ENCODE measurements around the gene CDK10.
"Not testable (repeated sequence)": the region's sequence is repeated elsewhere in the genome, so short reads cannot be mapped to it uniquely, and the experiment has no call there.

The CDK10 gene

DNA sequence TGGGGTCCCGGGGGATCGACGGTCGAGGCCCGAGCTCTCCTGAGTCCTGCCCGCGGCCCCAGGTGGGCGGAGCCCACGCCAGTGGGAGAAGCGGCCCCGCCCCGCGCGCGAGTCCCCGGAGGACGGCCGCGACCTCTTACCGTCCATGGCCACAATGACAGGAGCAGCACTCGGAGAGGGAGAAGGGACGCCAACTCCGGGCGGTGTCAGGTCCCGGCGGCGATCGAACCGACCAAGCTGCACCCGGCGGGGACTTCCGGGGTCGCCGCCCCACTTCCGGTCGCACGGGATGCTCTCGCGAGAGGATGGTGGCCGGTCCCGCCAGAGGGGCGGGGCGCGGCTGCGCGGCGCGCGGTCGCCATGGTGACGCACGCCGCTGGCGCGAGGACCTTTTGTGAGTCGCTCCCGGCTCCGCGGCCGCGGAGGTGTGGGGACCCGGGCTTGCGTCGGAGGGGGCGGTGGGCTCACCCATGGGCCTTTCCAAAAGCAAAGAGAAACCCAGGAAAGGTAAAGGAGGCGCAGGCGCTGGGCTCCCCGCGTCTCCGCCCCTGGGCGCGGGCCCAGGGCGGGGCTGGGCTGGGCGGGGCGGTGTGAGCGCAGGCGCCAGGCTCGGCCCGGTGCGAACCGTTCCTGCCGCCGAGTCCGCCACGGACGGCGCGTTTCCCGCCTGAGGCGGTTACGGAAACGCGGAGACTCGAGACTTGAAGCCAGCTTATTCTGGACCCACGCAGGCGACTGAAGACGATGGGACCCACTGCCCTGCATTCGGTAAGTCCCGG, 28.9 kb upstream of the CDK10 start, which contains the start of the genes CHMP1A and SPATA33:
Gene CHMP1A, minus strand, starts transcription at position 267 of the 779 bp plus-strand sequence. Its CDS starts 120 bp downstream, at position 147.
Gene SPATA33, plus strand, starts transcription at position 395 of the 779 bp plus-strand sequence. Its CDS starts 76 bp downstream, at position 471.
- Histone ChIP-seq H3K9me3 (ENCODE audit: insufficient read depth, low read length) (no peaks in the 10 kb centered on the region), H3K4me3 (ENCODE audit: insufficient read length, low read depth) (peak within 1 kb of the TSS; percentile 99), H3K4me1 (ENCODE audit: insufficient read depth, insufficient read length) (peaks cover 4% of the 10 kb centered on the region), H3K27me3 (ENCODE audit: insufficient read depth, insufficient read length) (no peaks in the 10 kb centered on the region), H3K36me3 (ENCODE audit: insufficient read depth, insufficient read length, low read length) (peaks cover 57% of the 10 kb centered on the region), H3K9ac (ENCODE audit: insufficient read length, low read depth) (peak within 1 kb of the TSS; percentile 99)
- TF ChIP-seq ZNF274 (IDR thresholded peaks at IDR 0.05; ENCODE audit: low read depth, low read length), result no peak
- no peak for TF ChIP-seq YY1 (IDR thresholded peaks at IDR 0.05; ENCODE audit: insufficient read depth, insufficient read length)
- no peak for TF ChIP-seq SUZ12 (IDR thresholded peaks at IDR 0.05; ENCODE audit: extremely low read depth, insufficient read depth, insufficient read length)
- DNase-seq (ENCODE audit: low read depth, low spot score), result peak; percentile 83

DNA sequence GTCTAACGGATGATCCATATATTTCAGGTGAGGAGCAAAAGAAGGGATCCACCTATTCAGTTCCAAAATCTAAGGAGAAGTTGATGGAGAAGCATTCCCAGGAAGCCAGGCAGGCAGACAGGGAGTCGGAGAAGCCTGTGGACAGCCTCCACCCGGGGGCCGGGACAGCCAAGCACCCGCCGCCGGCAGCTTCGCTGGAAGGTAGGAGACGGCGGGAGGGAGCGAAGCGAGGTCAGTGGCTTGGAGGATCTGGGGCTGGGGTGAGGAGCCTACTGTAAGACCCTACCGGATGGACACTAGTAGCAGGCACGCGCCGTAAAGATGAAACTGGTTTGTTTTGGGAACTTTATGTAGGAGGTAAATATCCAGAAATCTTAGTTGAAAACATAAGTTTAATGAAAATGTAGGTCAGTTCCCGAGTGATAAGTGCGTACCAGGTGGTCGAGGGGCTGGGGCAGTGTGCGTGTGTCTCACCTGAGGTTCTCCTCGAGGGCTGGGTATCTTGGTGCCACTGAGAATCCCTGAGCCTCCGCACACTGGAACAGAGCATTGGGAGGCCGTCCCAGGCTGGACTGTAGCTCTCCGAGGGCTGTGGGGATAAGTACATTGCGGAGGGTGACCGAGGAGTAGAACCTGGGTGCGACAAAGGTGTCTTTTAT, 28.1 kb upstream of the CDK10 start:
- Histone ChIP-seq H3K9ac (ENCODE audit: insufficient read length, low read depth) (peak overlapping the region; percentile 99), H3K4me3 (ENCODE audit: insufficient read length, low read depth) (peak overlapping the region; percentile 99), H3K36me3 (ENCODE audit: insufficient read depth, insufficient read length, low read length) (peaks cover 62% of the 10 kb centered on the region), H3K27me3 (ENCODE audit: insufficient read depth, insufficient read length) (no peaks in the 10 kb centered on the region), H3K9me3 (ENCODE audit: insufficient read depth, low read length) (no peaks in the 10 kb centered on the region), H3K4me1 (ENCODE audit: insufficient read depth, insufficient read length) (peaks cover 4% of the 10 kb centered on the region)
- DNase-seq (ENCODE audit: low read depth, low spot score), result no peak
- no peak for TF ChIP-seq YY1 (IDR thresholded peaks at IDR 0.05; ENCODE audit: insufficient read depth, insufficient read length)
- no peak for TF ChIP-seq ZNF274 (IDR thresholded peaks at IDR 0.05; ENCODE audit: low read depth, low read length)
- TF ChIP-seq SUZ12 (IDR thresholded peaks at IDR 0.05; ENCODE audit: extremely low read depth, insufficient read depth, insufficient read length), result no peak

DNA sequence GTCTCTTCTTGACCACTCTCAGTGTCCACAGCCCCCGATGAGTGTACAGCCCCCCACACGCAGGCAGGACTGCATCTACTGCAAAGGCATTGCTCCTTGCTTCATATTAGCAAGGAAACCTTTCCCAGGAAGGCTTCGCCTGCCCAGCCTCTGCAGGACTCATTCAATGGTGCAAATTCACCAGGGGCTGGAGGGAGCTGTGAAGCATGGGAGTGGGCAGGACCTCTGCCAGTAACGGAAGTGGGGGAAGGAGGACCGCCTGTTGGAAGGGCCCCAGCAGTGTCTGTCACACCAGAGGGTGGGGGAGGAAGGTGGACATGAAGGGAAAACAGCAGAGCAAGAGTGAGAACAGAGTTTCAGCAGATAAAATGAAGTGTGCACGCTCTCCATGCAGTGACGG, 26.3 kb upstream of the CDK10 start:
- Histone ChIP-seq H3K4me1 (ENCODE audit: insufficient read depth, insufficient read length) (peaks cover 4% of the 10 kb centered on the region), H3K9me3 (ENCODE audit: insufficient read depth, low read length) (peaks cover 4% of the 10 kb centered on the region; the same call in 1 of the 2 replicates), H3K27me3 (ENCODE audit: insufficient read depth, insufficient read length) (no peaks in the 10 kb centered on the region), H3K4me3 (ENCODE audit: insufficient read length, low read depth) (no peak overlapping the region), H3K36me3 (ENCODE audit: insufficient read depth, insufficient read length, low read length) (peaks cover 67% of the 10 kb centered on the region), H3K9ac (ENCODE audit: insufficient read length, low read depth) (no peak overlapping the region)
- no peak for DNase-seq (ENCODE audit: low read depth, low spot score)
- TF ChIP-seq ZNF274 (IDR thresholded peaks at IDR 0.05; ENCODE audit: low read depth, low read length), result no peak
- no peak for TF ChIP-seq YY1 (IDR thresholded peaks at IDR 0.05; ENCODE audit: insufficient read depth, insufficient read length)
- no peak for TF ChIP-seq SUZ12 (IDR thresholded peaks at IDR 0.05; ENCODE audit: extremely low read depth, insufficient read depth, insufficient read length)

DNA sequence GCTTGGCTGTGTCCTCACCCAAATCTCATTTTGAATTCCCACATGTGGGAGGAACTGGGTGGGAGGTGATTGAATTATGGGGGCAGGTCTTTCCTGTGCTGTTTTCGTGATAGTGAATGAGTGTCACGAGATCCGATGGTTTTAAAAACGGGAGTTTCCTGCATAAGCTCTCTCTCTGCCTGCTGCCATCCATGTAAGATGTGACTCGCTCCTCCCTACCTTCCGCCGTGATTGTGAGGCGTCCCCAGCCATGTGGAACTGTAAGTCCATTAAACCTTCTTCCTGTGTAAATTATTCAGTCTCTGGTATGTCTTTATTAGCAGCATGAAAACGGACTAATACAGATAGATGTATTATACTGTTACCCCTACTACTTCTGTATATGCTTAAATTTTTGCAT, 25.3 kb upstream of the CDK10 start:
- DNase-seq (ENCODE audit: low read depth, low spot score), result no peak
- no peak overlapping the region for H3K4me3 ChIP-seq (ENCODE audit: insufficient read length, low read depth)
- H3K9ac ChIP-seq (ENCODE audit: insufficient read length, low read depth), result no peak overlapping the region
- H3K9me3 ChIP-seq (ENCODE audit: insufficient read depth, low read length), result peaks cover 10% of the 10 kb centered on the region; the same call in 1 of the 2 replicates
- TF ChIP-seq ZNF274 (IDR thresholded peaks at IDR 0.05; ENCODE audit: low read depth, low read length) (no peak), SUZ12 (IDR thresholded peaks at IDR 0.05; ENCODE audit: extremely low read depth, insufficient read depth, insufficient read length) (no peak), YY1 (IDR thresholded peaks at IDR 0.05; ENCODE audit: insufficient read depth, insufficient read length) (no peak)
- peaks cover 4% of the 10 kb centered on the region for H3K4me1 ChIP-seq (ENCODE audit: insufficient read depth, insufficient read length)
- no peaks in the 10 kb centered on the region for H3K27me3 ChIP-seq (ENCODE audit: insufficient read depth, insufficient read length)
- peaks cover 70% of the 10 kb centered on the region for H3K36me3 ChIP-seq (ENCODE audit: insufficient read depth, insufficient read length, low read length)

DNA sequence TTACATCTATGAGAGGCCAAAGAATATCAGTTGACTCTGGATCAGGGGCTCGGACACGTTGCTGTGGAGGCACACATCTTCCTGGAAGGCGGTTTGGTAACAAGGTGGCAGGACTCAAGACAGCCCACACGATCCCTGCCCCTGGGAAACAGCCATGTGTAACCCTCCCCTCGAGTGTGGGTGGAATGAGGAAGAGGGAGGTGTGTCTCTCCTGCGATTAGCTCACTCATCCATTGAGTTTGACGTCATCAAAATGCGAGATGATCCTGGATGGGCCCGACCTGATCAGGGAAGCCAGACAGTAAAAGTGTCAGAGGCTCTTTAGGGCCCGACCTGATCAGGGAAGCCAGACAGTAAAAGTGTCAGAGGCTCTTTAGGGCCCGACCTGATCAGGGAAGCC, 22.3 kb upstream of the CDK10 start:
- H3K4me1 ChIP-seq (ENCODE audit: insufficient read depth, insufficient read length); H3K27me3 ChIP-seq (ENCODE audit: insufficient read depth, insufficient read length); DNase-seq (ENCODE audit: low read depth, low spot score); H3K9ac ChIP-seq (ENCODE audit: insufficient read length, low read depth); H3K4me3 ChIP-seq (ENCODE audit: insufficient read length, low read depth): not testable (repeated sequence)
- Histone ChIP-seq H3K9me3 (ENCODE audit: insufficient read depth, low read length) (peaks cover 17% of the 10 kb centered on the region; the same call in 1 of the 2 replicates), H3K36me3 (ENCODE audit: insufficient read depth, insufficient read length, low read length) (peaks cover 75% of the 10 kb centered on the region)

DNA sequence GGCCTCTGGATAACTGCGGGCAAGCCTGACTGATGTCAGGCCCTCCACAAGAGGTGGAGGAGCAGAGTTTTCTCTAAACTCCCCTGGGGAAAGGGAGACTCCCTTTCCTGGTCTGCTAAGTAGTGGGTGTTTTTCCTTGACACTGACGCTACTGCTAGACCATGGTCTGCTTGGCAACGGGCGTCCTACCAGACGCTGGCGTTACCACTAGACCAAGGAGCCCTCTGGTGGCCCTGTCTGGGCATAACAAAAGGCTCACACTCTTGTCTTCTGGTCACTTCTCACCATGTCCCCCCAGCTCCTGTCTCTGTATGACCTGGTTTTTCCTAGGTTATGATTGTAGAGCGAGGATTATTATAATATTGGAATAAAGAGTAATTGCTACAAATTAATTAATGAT, 19.5 kb upstream of the CDK10 start:
- not testable (repeated sequence) for H3K4me3 ChIP-seq (ENCODE audit: insufficient read length, low read depth); H3K27me3 ChIP-seq (ENCODE audit: insufficient read depth, insufficient read length); DNase-seq (ENCODE audit: low read depth, low spot score); H3K4me1 ChIP-seq (ENCODE audit: insufficient read depth, insufficient read length); H3K9ac ChIP-seq (ENCODE audit: insufficient read length, low read depth)
- Histone ChIP-seq H3K36me3 (ENCODE audit: insufficient read depth, insufficient read length, low read length) (peaks cover 62% of the 10 kb centered on the region), H3K9me3 (ENCODE audit: insufficient read depth, low read length) (peaks cover 17% of the 10 kb centered on the region; the same call in 1 of the 2 replicates)

DNA sequence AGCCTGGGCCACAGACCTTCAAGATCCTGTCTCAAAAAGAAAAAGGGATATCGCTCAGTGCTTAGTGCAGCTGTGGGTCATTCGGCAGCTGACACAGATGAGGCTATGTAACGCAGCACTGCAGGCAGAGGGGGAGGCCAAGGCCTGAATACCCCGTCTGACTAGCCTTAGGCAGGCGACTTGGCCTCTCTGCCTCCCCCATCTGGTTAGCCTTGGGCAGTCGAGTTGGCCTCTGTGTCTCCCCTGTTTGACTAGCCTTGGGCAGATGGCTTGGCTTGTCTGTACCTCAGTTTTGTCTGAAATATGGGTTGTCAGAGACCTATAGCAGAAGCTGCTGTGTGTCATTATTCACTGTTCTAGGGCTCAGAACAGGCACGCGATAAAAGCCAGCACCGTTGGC, 18.9 kb upstream of the CDK10 start:
- Histone ChIP-seq H3K36me3 (ENCODE audit: insufficient read depth, insufficient read length, low read length) (peaks cover 59% of the 10 kb centered on the region), H3K9ac (ENCODE audit: insufficient read length, low read depth) (no peak overlapping the region), H3K27me3 (ENCODE audit: insufficient read depth, insufficient read length) (no peaks in the 10 kb centered on the region), H3K4me1 (ENCODE audit: insufficient read depth, insufficient read length) (peaks cover 8% of the 10 kb centered on the region), H3K9me3 (ENCODE audit: insufficient read depth, low read length) (peaks cover 17% of the 10 kb centered on the region; the same call in 1 of the 2 replicates), H3K4me3 (ENCODE audit: insufficient read length, low read depth) (no peak overlapping the region)
- TF ChIP-seq YY1 (IDR thresholded peaks at IDR 0.05; ENCODE audit: insufficient read depth, insufficient read length) (no peak), ZNF274 (IDR thresholded peaks at IDR 0.05; ENCODE audit: low read depth, low read length) (no peak), SUZ12 (IDR thresholded peaks at IDR 0.05; ENCODE audit: extremely low read depth, insufficient read depth, insufficient read length) (no peak)
- no peak for DNase-seq (ENCODE audit: low read depth, low spot score)
